Naive thymus-derived CD4-positive, alpha-beta T cell (primary cell): Measurements from ENCODE around the gene KRTAP13-1. TPM values are rescaled to one million over a fixed set of nuclear protein-coding genes. Genes with fewer than 3 reads are reported as not detected.

ENCODE experiments used
- ATAC-seq: fragments of 150-1000 bp; cut with Tn5 transposase; 2 replicates; pipeline ENCODE4 v1.10.0; 2021; ENCODE audit warnings: mild to moderate bottlenecking, moderate library complexity
- CTCF ChIA-PET: fragments of 350-600 bp; sonication (Branson Sonifier 250); formaldehyde crosslinking; loops from one replicate; lab custom pipeline; 2021; ENCODE audit warnings: antibody characterized with exemption; lab: Charles Lee
- POLR2A ChIA-PET: fragments of 350-600 bp; sonication (Branson Sonifier 250); formaldehyde crosslinking; loops from one replicate; lab custom pipeline; 2021; ENCODE audit warnings: antibody characterized with exemption, inconsistent platforms; lab: Charles Lee
- DNase-seq, 9 donors: peaks; one replicate each; pipeline versions ENCODE4 v3.0.0 to v3.0.0-alpha.2; 2020 to 2022; ENCODE audit warnings: mixed read lengths in 1 of 9
- H3K27ac ChIP-seq: one replicate; pipeline ENCODE4 v1.7.0; 2013; ENCODE audit warnings: mild to moderate bottlenecking, low read depth, low read length, moderate library complexity
- H3K27me3 ChIP-seq, 2 donors: one replicate each; pipeline ENCODE4 v1.7.0; 2013; ENCODE audit warnings: low read length in 2 of 2, mild to moderate bottlenecking in 2 of 2, moderate library complexity in 2 of 2; ENCODE audit not compliant: control insufficient read depth in 2 of 2, insufficient read depth in 2 of 2
- H3K36me3 ChIP-seq, 3 experiments: 1 replicate in 2 of 3; 2 replicates in 1 of 3; pipeline ENCODE4 v1.7.0; 2013; ENCODE audit warnings: low read length in 3 of 3, mild to moderate bottlenecking in 3 of 3, moderate library complexity in 1 of 3; ENCODE audit not compliant: insufficient read depth in 3 of 3, control insufficient read depth in 2 of 3
- H3K4me1 ChIP-seq, 2 donors: one replicate each; pipeline ENCODE4 v1.7.0; 2013; ENCODE audit warnings: low read length in 2 of 2, mild to moderate bottlenecking in 2 of 2, moderate library complexity in 1 of 2; ENCODE audit not compliant: control insufficient read depth in 2 of 2, insufficient read depth in 2 of 2
- H3K4me3 ChIP-seq: 2 replicates; pipeline ENCODE4 v1.7.0; 2013; ENCODE audit warnings: mild to moderate bottlenecking, low read length
- H3K9me3 ChIP-seq, 3 experiments: 1 replicate in 2 of 3; 2 replicates in 1 of 3; pipeline ENCODE4 v1.7.0; 2013; ENCODE audit warnings: low read length in 3 of 3; ENCODE audit not compliant: control insufficient read depth in 2 of 3
- H3K27ac Mint-ChIP-seq, 9 donors: one replicate each; pipeline ENCODE4 v1.8.0; 2020 to 2022; ENCODE audit warnings: mixed read lengths in 9 of 9, mild to moderate bottlenecking in 8 of 9, moderate library complexity in 5 of 9, inconsistent platforms in 2 of 9
- H3K27me3 Mint-ChIP-seq, 5 donors: one replicate each; pipeline ENCODE4 v1.8.0; 2021 to 2022; ENCODE audit warnings: mixed read lengths in 5 of 5, mild to moderate bottlenecking in 1 of 5
- H3K36me3 Mint-ChIP-seq, 5 donors: one replicate each; pipeline ENCODE4 v1.8.0; 2020 to 2022; ENCODE audit warnings: mixed read lengths in 5 of 5, mild to moderate bottlenecking in 3 of 5, inconsistent platforms in 1 of 5
- H3K4me1 Mint-ChIP-seq, 7 donors: one replicate each; pipeline ENCODE4 v1.8.0; 2020 to 2022; ENCODE audit warnings: mixed read lengths in 7 of 7, mild to moderate bottlenecking in 3 of 7, inconsistent platforms in 1 of 7
- H3K4me3 Mint-ChIP-seq, 10 donors: one replicate each; pipeline ENCODE4 v1.8.0; 2020 to 2022; ENCODE audit warnings: mild to moderate bottlenecking in 10 of 10, mixed read lengths in 10 of 10, moderate library complexity in 6 of 10, inconsistent platforms in 2 of 10
- H3K9me3 Mint-ChIP-seq, 11 donors: one replicate each; pipeline ENCODE4 v1.8.0; 2020 to 2022; ENCODE audit warnings: mixed read lengths in 11 of 11, mild to moderate bottlenecking in 4 of 11, inconsistent platforms in 1 of 11, moderate library complexity in 1 of 11
- intact Hi-C, 2 donors: fragments of 100-400 bp; cut with micrococcal nuclease; formaldehyde crosslinking; loops; one replicate each; pipeline ENCODE4 v1.15.1; 2023
- polyA plus RNA-seq, 2 donors: library from polyadenylated mRNA; unstranded; fragments of 300-500 nt; fragmentation: Illumina TruSeq; gene quantifications; one replicate each; pipeline ENCODE4 v1.2.3, GENCODE V29; 2021
- total RNA-seq, 6 experiments: library from RNA in 5 of 6; stranded (reverse) in 5 of 6; gene quantifications; 1 replicate in 5 of 6; 2 replicates in 1 of 6; pipeline ENCODE4 v1.2.3 and lab custom pipeline; 2021 to 2026

Gene KRTAP13-1
- total and polyA plus RNA-seq, 7 experiments from 2014 or later = not detected

GRCh38 chr21:30372139-30372770 lies 23.6 kb upstream of the KRTAP13-1 start, which contains the start of gene KRTAP13-2:
Gene KRTAP13-2 (minus strand): TSS chr21:30372271. CDS start chr21:30372213, 58 bp downstream.
- Mint-ChIP-seq H3K9me3 (peaks cover 0 to 8% (median 2%) of the 10 kb centered on the region in 11 donors), H3K27ac (no peak within 1 kb of the TSS)
- POLR2A ChIA-PET = no interaction called here

GRCh38 chr21:30382201-30382600 lies 13.6 kb upstream of the KRTAP13-1 start:
- Mint-ChIP-seq H3K36me3 (no peaks in the 10 kb centered on the region), H3K4me3 (no peak overlapping the region), H3K9me3 (peaks cover 0 to 6% (median 0%) of the 10 kb centered on the region in 11 donors), H3K27me3 (peaks cover 0 to 23% (median 12%) of the 10 kb centered on the region in 5 donors), H3K4me1 (no peaks in the 10 kb centered on the region), H3K27ac (no peak overlapping the region)
- no peak overlapping the region for H3K27ac ChIP-seq
- ATAC-seq (no peak), DNase-seq (no peak)
- H3K4me3 ChIP-seq = no peak overlapping the region
- ChIA-PET CTCF (no interaction called here), POLR2A (no interaction called here)
- H3K9me3 ChIP-seq = no peaks in the 10 kb centered on the region
- no peaks in the 10 kb centered on the region for H3K27me3 ChIP-seq
- H3K36me3 ChIP-seq = no peaks in the 10 kb centered on the region
- H3K4me1 ChIP-seq = no peaks in the 10 kb centered on the region
- intact Hi-C loops = no loop called here

More at GRCh38 chr21:30372139-30372770, 23.6 kb upstream of the KRTAP13-1 start, which contains the start of gene KRTAP13-2:
- H3K4me1 ChIP-seq = no peaks in the 10 kb centered on the region
- no peaks in the 10 kb centered on the region for H3K9me3 ChIP-seq
- Mint-ChIP-seq H3K4me1 (no peaks in the 10 kb centered on the region), H3K27me3 (peaks cover 0 to 30% (median 11%) of the 10 kb centered on the region in 5 donors), H3K36me3 (no peaks in the 10 kb centered on the region), H3K4me3 (no peak within 1 kb of the TSS)
- intact Hi-C loops = no loop called here
- H3K27ac ChIP-seq = no peak within 1 kb of the TSS
- no peak within 1 kb of the TSS for H3K4me3 ChIP-seq
- DNase-seq (no peak), ATAC-seq (no peak)
- CTCF ChIA-PET = no interaction called here
- no peaks in the 10 kb centered on the region for H3K36me3 ChIP-seq
- no peaks in the 10 kb centered on the region for H3K27me3 ChIP-seq

GRCh38 chr21:30391492-30392025 lies 4.3 kb upstream of the KRTAP13-1 start:
- Histone ChIP-seq H3K27ac (no peak overlapping the region), H3K36me3 (no peaks in the 10 kb centered on the region), H3K4me1 (no peaks in the 10 kb centered on the region), H3K27me3 (no peaks in the 10 kb centered on the region), H3K4me3 (no peak overlapping the region), H3K9me3 (no peaks in the 10 kb centered on the region)
- H3K4me1 Mint-ChIP-seq = no peaks in the 10 kb centered on the region
- H3K4me3 Mint-ChIP-seq = no peak overlapping the region
- POLR2A ChIA-PET = no interaction called here
- H3K27me3 Mint-ChIP-seq = peaks cover 0 to 18% (median 5%) of the 10 kb centered on the region in 5 donors
- no peak overlapping the region for H3K27ac Mint-ChIP-seq
- H3K9me3 Mint-ChIP-seq = peaks cover 0 to 21% (median 5%) of the 10 kb centered on the region in 11 donors
- DNase-seq (no peak), ATAC-seq (no peak)
- intact Hi-C loops = no loop called here
- H3K36me3 Mint-ChIP-seq = peaks cover 0 to 5% (median 0%) of the 10 kb centered on the region in 5 donors
- CTCF ChIA-PET = no interaction called here

- no peak for DNase-seq
- Mint-ChIP-seq H3K4me1 (peaks cover 0 to 4% (median 0%) of the 10 kb centered on the region in 7 donors), H3K4me3 (peak overlapping the region in 2 of 10 donors; percentile 39 to 68), H3K36me3 (peaks cover 0 to 6% (median 0%) of the 10 kb centered on the region in 5 donors), H3K9me3 (peaks cover 0 to 29% (median 8%) of the 10 kb centered on the region in 11 donors), H3K27ac (no peak overlapping the region), H3K27me3 (peaks cover 7 to 26% (median 20%) of the 10 kb centered on the region in 5 donors)
- ChIA-PET CTCF (no interaction called here), POLR2A (no interaction called here)
- Histone ChIP-seq H3K4me1 (no peaks in the 10 kb centered on the region), H3K9me3 (peaks cover 0 to 6% (median 0%) of the 10 kb centered on the region in 3 experiments), H3K36me3 (no peaks in the 10 kb centered on the region), H3K4me3 (no peak overlapping the region), H3K27ac (no peak overlapping the region), H3K27me3 (no peaks in the 10 kb centered on the region)
- ATAC-seq = no peak
- intact Hi-C loops = no loop called here
These were observed 13.1 kb downstream of the KRTAP13-1 start for GRCh38 chr21:30408782-30409494.

DNA sequence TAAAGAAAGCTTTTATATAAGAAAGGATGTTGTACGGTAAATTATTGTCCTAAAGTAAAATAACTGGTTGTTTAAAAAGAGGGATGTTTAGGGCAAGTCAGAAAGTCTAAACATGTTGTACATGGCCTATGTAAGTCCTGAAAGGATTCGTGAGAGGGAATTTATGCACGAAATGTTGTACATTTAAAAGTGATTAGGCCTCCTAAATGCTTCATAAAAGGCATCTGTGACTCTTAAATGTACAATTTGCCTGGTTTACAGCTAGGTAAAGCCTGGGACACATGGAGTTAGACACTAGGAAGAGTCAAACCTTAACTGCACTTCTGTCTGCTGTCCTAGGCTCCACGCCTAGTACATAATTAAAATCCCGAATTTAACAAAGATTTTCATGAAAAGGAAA lies 20.2 kb downstream of the KRTAP13-1 start:
- H3K4me3 ChIP-seq = no peak overlapping the region
- H3K27me3 ChIP-seq = no peaks in the 10 kb centered on the region
- ChIA-PET CTCF (no interaction called here), POLR2A (interaction anchor here (0.7 kb wide), 1 partner anchor 20 kb away, joined by 3 read pairs; the partner anchor contains the start of gene KRTAP13-1)
- Mint-ChIP-seq H3K27me3 (peaks cover 0 to 8% (median 0%) of the 10 kb centered on the region in 5 donors), H3K27ac (no peak overlapping the region), H3K36me3 (no peaks in the 10 kb centered on the region), H3K4me1 (no peaks in the 10 kb centered on the region), H3K4me3 (no peak overlapping the region), H3K9me3 (peaks cover 0 to 14% (median 0%) of the 10 kb centered on the region in 11 donors)
- ATAC-seq = no peak
- intact Hi-C loops = no loop called here
- peaks cover 0 to 4% (median 0%) of the 10 kb centered on the region in 3 experiments for H3K9me3 ChIP-seq
- no peaks in the 10 kb centered on the region for H3K36me3 ChIP-seq
- H3K4me1 ChIP-seq = no peaks in the 10 kb centered on the region
- H3K27ac ChIP-seq = no peak overlapping the region
- DNase-seq = no peak

- Mint-ChIP-seq H3K4me3 (no peak within 1 kb of the TSS), H3K9me3 (peaks cover 0 to 4% (median 0%) of the 10 kb centered on the region in 11 donors), H3K36me3 (no peaks in the 10 kb centered on the region), H3K27ac (no peak within 1 kb of the TSS), H3K27me3 (peaks cover 0 to 18% (median 4%) of the 10 kb centered on the region in 5 donors), H3K4me1 (no peaks in the 10 kb centered on the region)
- H3K4me3 ChIP-seq = no peak within 1 kb of the TSS
- no peaks in the 10 kb centered on the region for H3K9me3 ChIP-seq
- no peak for DNase-seq
- POLR2A ChIA-PET = no interaction called here
- intact Hi-C loops = no loop called here
- CTCF ChIA-PET = no interaction called here
- no peaks in the 10 kb centered on the region for H3K27me3 ChIP-seq
- no peak within 1 kb of the TSS for H3K27ac ChIP-seq
- H3K36me3 ChIP-seq = no peaks in the 10 kb centered on the region
- no peaks in the 10 kb centered on the region for H3K4me1 ChIP-seq
- ATAC-seq = no peak
These were observed 30.0 kb downstream of the KRTAP13-1 start, which contains the start of gene KRTAP13-3 for GRCh38 chr21:30425826-30426225. Gene KRTAP13-3 (minus strand): TSS chr21:30425926. CDS start chr21:30425912, 14 bp downstream.
